Activated B cell treated with CpG ODN at 0.5 μM for 24 hours (primary cell): ENCODE measurements around the gene GNG7. TPM values are rescaled to one million over a fixed set of nuclear protein-coding genes. Genes with fewer than 3 reads are reported as not detected.

Experiments used
- ATAC-seq: fragments of 200-7000 bp; cut with Tn5 transposase; one replicate; pipeline ENCODE4 v1.10.0; 2021; ENCODE audit warnings: low read depth, mild to moderate bottlenecking, moderate library complexity
- CTCF ChIA-PET: fragments of 350-600 bp; sonication (Branson Sonifier 250); formaldehyde crosslinking; loops from one replicate; lab custom pipeline; 2021; ENCODE audit warnings: antibody characterized with exemption; lab: Charles Lee
- POLR2A ChIA-PET: fragments of 350-600 bp; sonication (Branson Sonifier 250); formaldehyde crosslinking; loops from one replicate; lab custom pipeline; 2021; ENCODE audit warnings: antibody characterized with exemption; lab: Charles Lee
- DNase-seq: peaks from one replicate; pipeline ENCODE4 v3.0.0; 2022
- H3K27ac Mint-ChIP-seq: one replicate; pipeline ENCODE4 v1.8.0; 2020; ENCODE audit warnings: mixed read lengths
- H3K27me3 Mint-ChIP-seq: one replicate; pipeline ENCODE4 v1.8.0; 2021; ENCODE audit warnings: mixed read lengths
- H3K36me3 Mint-ChIP-seq: one replicate; pipeline ENCODE4 v1.8.0; 2021; ENCODE audit warnings: low read depth, mixed read lengths
- H3K4me1 Mint-ChIP-seq: one replicate; pipeline ENCODE4 v1.8.0; 2021; ENCODE audit warnings: mixed read lengths
- H3K4me3 Mint-ChIP-seq: one replicate; pipeline ENCODE4 v1.8.0; 2020; ENCODE audit warnings: mild to moderate bottlenecking, mixed read lengths
- H3K9me3 Mint-ChIP-seq: one replicate; pipeline ENCODE4 v1.8.0; 2020; ENCODE audit warnings: mixed read lengths
- intact Hi-C: fragments of 100-400 bp; cut with micrococcal nuclease; formaldehyde crosslinking; loops from one replicate; pipeline ENCODE4 v1.15.1; 2024
- total RNA-seq: library from RNA; stranded (reverse); gene quantifications from 2 replicates; pipeline ENCODE4 v1.2.3, GENCODE V29; 2022
- TF ChIP-seq, protein P1 (sequence below): fragments of 200-600 bp; IDR thresholded peaks from one replicate; pipeline ENCODE4 v1.8.0; 2022; ENCODE audit warnings: antibody characterized with exemption, mild to moderate bottlenecking

Gene GNG7
- total RNA-seq, 1 donor from 2014 or later: 35.4 TPM

DNA sequence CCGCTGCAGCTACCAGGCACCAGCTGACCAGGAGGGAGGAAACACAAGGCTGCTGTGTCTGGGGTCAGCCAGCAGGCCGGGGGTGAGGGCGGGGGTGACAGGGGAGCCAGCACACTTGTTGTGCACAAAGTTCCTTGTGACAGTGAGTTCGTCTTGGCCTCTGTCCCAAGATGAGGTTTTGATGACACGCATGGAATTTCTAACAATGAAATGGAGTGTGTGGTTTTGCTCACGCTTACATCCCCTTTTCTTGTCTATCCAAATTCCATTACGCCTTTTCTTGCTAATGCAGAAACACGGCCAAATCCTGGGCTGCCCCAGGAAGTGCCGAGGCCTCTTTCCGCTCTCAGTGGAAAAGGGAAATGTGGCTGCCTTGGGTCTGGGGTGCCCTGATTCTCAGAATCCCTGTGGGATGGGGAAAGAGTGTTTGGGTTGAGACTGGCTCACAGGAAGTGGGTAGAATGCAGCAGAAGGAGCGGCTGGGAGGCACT, 152.7 kb downstream of the GNG7 start:
- H3K36me3 Mint-ChIP-seq: peaks cover 21% of the 10 kb centered on the region
- peaks cover 31% of the 10 kb centered on the region for H3K4me1 Mint-ChIP-seq
- ATAC-seq (no peak), DNase-seq (no peak)
- H3K4me3 Mint-ChIP-seq: no peak overlapping the region
- intact Hi-C loops: no loop called here
- ChIA-PET POLR2A (interaction anchor here (0.5 to 1.6 kb wide), 3 partner anchors 12 to 125 kb away, joined by 3 to 7 read pairs (median 4); partner anchors contain the start of gene GADD45B), CTCF (no interaction called here)
- no peaks in the 10 kb centered on the region for H3K9me3 Mint-ChIP-seq
- TF ChIP-seq, protein P1, sequence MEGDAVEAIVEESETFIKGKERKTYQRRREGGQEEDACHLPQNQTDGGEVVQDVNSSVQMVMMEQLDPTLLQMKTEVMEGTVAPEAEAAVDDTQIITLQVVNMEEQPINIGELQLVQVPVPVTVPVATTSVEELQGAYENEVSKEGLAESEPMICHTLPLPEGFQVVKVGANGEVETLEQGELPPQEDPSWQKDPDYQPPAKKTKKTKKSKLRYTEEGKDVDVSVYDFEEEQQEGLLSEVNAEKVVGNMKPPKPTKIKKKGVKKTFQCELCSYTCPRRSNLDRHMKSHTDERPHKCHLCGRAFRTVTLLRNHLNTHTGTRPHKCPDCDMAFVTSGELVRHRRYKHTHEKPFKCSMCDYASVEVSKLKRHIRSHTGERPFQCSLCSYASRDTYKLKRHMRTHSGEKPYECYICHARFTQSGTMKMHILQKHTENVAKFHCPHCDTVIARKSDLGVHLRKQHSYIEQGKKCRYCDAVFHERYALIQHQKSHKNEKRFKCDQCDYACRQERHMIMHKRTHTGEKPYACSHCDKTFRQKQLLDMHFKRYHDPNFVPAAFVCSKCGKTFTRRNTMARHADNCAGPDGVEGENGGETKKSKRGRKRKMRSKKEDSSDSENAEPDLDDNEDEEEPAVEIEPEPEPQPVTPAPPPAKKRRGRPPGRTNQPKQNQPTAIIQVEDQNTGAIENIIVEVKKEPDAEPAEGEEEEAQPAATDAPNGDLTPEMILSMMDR: no peak
- H3K27me3 Mint-ChIP-seq: no peaks in the 10 kb centered on the region
- H3K27ac Mint-ChIP-seq: no peak overlapping the region

DNA sequence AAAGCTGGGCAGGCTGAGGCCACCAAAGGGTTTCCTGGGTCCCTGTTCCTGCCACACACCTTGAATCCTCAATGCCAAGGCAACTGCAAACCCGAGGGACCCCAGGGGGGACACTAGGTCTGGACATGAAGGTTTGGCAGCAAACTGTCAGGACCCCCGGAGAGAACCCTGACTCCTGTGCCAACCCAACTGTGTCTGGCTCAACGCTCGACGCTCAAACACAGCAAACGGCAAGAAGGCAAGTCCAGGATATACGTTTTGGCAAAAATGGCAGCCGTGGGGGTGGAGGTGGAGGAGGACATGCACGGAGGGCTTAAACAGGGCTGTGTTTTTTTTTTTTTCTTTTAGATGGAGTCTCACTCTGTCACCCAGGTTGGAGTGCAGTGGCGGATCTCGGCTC, 153.5 kb downstream of the GNG7 start:
- Mint-ChIP-seq H3K9me3 (no peaks in the 10 kb centered on the region), H3K4me1 (peaks cover 39% of the 10 kb centered on the region), H3K27ac (no peak overlapping the region), H3K27me3 (no peaks in the 10 kb centered on the region), H3K4me3 (no peak overlapping the region), H3K36me3 (peaks cover 20% of the 10 kb centered on the region)
- TF ChIP-seq, protein P1: no peak
- no peak for ATAC-seq
- intact Hi-C loops: no loop called here
- ChIA-PET POLR2A (interaction anchor here (0.7 to 8.6 kb wide), 3 partner anchors 13 to 92 kb away, joined by 3 to 121 read pairs (median 5); partner anchors contain the start of gene GADD45B), CTCF (no interaction called here)
- DNase-seq: no peak

GRCh38 chr19:2547721-2548120, 154.8 kb downstream of the GNG7 start:
- intact Hi-C loops: no loop called here
- DNase-seq (no peak), ATAC-seq (no peak)
- TF ChIP-seq, protein P1: no peak
- Mint-ChIP-seq H3K9me3 (no peaks in the 10 kb centered on the region), H3K36me3 (peaks cover 17% of the 10 kb centered on the region), H3K27ac (no peak overlapping the region), H3K27me3 (no peaks in the 10 kb centered on the region), H3K4me3 (no peak overlapping the region), H3K4me1 (peaks cover 43% of the 10 kb centered on the region)
- POLR2A ChIA-PET: interaction anchor here (1.0 to 8.6 kb wide), 2 partner anchors 70 to 73 kb away, joined by 4 to 121 read pairs; partner anchors contain the start of gene GADD45B
- CTCF ChIA-PET: no interaction called here

GRCh38 chr19:2547033-2547680, 155.3 kb downstream of the GNG7 start:
- H3K4me3 Mint-ChIP-seq: no peak overlapping the region
- POLR2A ChIA-PET: interaction anchor here (1.0 to 8.6 kb wide), 3 partner anchors 69 to 87 kb away, joined by 3 to 121 read pairs (median 4); partner anchors contain the start of gene GADD45B

More at GRCh38 chr19:2547033-2547680, 155.3 kb downstream of the GNG7 start:
- ATAC-seq (no peak), DNase-seq (no peak)
- intact Hi-C loops: no loop called here
- CTCF ChIA-PET: no interaction called here
- Mint-ChIP-seq H3K9me3 (no peaks in the 10 kb centered on the region), H3K36me3 (peaks cover 19% of the 10 kb centered on the region), H3K4me1 (peaks cover 43% of the 10 kb centered on the region), H3K27ac (no peak overlapping the region), H3K27me3 (no peaks in the 10 kb centered on the region)
- TF ChIP-seq, protein P1: no peak
